Neural progenitor cell (in vitro differentiated cells): ENCODE data around the gene HSBP1L1.

Experiments
- CTCF ChIP-seq: fragments of 200-600 bp; sonication (generic); IDR thresholded peaks from 2 replicates; pipeline ENCODE4 v1.5.1; 2017; ENCODE audit warnings: antibody characterized with exemption, mild to moderate bottlenecking
- EZH2 ChIP-seq: fragments of 200-600 bp; sonication (generic); IDR thresholded peaks from 2 replicates; pipeline ENCODE4 v1.6.1; 2017; ENCODE audit warnings: antibody characterized with exemption, mild to moderate bottlenecking, moderate library complexity

- no peak for TF ChIP-seq CTCF
- no peak for TF ChIP-seq EZH2
Observed at GRCh38 chr18:79989195-79989497, 24.7 kb downstream of the HSBP1L1 start.
